Hindlimb muscle (tissue), 1 donor: Measurements from ENCODE around the gene SMIM23. TPM values are rescaled to one million over a fixed set of nuclear protein-coding genes. Genes with fewer than 3 reads are reported as not detected.
"Not testable (repeated sequence)": the region's sequence is repeated elsewhere in the genome, so short reads cannot be mapped to it uniquely, and the experiment has no call there.

Experiments
- DNase-seq: peaks from one replicate; pipeline ENCODE4 v3.0.0-alpha.2; 2013
- polyA plus RNA-seq: library from polyadenylated mRNA; unstranded; fragments of 120-200 nt; gene quantifications from one replicate; pipeline ENCODE4 v1.2.1, GENCODE V29; 2013; ENCODE audit not compliant: insufficient read length

Gene SMIM23
- polyA plus RNA-seq, 1 donor, result not detected

DNA sequence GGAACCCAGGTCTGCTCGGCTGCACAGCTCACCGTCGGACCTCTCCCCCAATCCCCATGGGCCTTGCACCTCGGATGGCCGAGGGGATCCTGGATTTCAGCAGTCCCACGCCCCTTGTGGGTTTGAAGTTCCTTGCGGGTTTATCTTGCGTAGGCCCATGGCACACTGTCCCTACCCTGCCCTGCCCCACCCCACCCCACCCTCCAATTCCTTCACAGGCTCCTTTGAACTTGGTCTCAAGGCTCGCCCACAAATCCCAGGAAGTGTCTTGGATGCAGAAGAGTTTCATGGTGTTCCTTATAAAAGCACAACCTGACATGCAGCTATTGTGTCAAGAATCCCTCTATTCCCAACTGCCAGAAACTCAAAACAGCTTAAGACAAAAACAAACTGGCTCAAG is 11.2 kb upstream of the SMIM23 start:
- DNase-seq, result no peak

DNA sequence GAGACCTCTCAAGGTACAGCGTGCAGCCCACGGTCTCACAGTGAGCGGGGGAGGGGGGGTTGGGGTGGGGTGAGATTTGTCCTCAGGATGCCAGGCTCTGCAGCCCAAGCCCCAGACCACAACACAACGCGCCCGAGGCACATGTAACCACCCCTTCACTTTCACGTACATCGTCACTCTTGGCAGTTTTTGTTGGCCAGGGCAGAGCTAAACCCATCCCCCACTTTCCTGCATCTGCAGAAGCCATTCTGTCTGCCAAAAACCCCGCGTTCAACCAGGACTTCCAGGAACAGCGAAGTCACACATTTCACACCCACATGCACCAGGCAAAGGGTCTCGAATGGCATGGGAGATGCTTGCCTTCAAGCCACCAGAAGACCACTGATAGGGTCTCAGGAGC is 9.4 kb upstream of the SMIM23 start:
- DNase-seq, result no peak

DNA sequence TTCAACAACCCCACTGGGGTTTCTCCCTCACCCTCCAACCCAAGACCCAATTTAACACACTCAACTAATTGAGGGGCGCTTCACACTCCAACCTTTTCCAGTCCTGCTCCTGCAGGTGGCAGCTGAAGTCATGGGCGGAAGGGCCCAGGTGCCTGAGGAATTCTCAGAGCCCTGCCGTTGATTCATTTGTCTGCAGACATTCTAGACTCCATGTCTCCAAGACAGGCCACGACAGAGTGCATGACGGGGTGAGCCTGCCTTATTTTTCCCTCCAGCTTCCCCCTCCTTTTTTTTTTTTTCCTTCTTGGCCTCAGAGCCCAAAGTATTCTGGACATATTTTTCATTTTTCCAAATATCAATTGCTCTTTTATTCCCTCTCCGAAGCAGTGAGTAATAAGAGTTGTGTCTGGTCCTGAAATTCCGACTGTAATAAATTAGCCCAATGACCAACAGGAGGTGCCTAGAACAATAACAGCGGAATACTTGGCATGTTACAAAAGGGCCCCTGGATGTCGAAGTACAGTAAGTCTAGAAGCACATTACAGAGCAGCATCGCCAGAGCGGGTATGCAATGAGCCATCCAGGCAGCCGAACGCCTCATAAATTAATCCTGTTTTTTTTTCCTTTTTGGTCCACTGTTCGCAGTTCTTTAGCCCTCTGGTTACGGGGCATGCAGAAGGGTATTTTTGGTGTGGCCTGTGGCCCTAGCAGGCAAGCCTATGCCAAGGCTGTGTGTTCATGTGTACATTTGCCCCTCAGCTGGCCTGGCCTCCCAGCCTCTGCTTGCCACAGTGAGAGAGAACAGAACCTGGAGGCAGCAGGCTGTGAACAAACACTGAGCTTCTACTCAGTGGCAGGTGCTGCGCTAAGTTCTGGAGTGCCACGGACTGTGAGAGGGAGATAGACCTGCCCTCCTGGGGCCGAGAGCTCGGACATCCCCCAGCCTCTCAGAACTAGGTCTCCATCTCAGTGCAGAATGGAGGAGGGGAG is 8.6 kb upstream of the SMIM23 start:
- DNase-seq, result peak; percentile 66

DNA sequence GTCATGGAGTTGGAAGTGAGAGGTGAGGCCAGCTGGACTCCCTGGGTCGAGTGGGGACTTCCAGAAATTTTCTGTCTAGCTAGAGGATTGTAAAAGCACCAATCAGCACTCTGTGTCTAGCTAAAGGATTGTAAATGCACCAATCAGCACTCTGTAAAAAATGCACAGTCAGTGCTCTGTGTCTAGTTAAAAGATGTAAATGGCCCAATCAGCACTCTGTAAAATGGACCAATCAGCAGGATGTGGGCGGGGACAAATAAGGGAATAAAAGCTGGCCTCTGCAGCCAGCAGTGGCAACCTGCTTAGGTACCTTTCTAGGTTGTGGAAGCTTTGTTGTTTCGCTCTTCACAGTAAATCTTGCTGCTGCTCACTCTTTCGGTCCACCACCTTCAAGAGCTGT is 3.9 kb upstream of the SMIM23 start:
- not testable (repeated sequence) for DNase-seq

DNA sequence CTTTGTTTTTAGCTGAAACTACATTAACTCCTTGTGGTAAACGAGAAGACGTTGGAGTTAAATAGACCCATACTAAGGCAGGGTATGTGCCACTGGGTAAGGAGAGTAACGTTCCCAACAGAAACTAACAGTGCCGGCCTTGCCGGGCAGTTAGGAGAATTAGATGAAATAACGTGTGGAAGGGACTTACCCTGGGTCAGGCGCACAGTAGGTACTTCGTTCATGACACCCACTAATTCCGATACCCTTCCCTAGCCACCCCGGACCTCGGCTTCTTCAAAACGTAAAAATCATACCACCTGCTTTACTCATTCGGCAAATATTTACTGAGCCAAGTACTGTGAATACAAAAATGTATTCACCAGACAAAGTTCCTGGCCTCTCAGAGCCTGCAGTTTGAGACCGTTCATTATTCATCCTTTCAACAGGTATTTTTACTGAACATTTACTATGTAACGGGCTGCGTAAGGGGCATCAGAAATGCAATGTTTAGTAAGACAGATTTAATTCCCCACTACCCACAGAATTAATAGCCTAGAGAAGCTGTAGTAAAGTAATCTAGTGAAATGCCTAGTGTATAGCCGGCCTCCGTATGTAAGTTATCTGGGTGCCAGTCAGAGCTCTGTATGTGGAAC is 3.2 kb upstream of the SMIM23 start:
- peak; percentile 53 for DNase-seq

DNA sequence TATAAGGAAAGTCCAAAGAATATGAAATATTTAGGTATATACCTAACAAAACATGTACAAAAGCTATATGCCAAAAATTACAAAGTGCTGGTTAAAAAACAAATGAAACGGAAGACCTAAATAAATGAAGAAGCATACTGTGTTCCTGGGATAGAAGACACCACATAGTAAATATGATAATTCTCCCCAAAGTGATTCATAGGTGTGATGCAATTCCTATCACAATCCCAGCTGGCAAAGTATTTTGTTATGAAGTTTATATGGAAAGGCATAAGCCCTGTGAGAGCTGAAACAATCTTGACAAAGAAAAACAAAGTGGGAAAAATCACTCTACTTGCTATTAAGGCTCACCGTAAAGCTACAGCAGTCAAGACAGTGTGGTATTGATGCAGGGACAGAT is 2.6 kb upstream of the SMIM23 start:
- DNase-seq, result no peak

DNA sequence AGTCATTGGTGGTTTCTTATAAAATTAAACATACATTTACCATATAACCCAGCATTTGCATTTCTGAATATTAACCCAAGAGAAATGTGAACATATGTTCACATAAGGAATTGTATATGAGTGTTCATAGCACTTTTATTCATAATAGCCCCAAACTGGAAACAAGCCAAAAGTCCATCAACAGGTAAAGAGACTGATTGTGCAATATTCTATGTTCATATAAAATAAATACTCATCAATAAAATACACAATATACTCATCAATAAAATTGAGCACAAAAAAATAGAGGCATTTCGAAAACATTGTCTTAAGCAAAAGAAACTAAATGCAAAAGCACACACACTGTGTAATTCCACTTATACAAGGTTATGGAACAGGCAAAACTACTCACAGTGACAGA is 3.7 kb downstream of the SMIM23 start:
- no peak for DNase-seq

DNA sequence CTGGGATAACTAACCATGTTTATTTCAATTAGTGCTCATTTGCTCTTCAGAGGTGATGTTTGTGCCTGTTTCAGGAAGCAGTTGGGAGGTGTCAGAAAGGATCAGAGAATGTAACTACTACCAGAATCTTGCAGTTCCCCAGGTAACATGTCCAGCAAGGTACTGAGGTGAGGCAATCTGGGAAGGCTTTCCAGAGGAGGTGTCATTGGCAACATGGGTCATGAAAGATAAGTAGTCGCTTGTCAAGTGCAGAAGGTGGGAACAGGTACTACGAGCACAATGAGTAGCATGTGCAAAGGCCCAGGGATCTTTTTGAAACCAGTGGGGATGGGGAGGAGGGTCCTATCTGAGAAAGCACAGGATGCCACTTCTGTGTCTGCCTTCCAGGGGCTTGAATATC is 4.8 kb downstream of the SMIM23 start:
- no peak for DNase-seq

DNA sequence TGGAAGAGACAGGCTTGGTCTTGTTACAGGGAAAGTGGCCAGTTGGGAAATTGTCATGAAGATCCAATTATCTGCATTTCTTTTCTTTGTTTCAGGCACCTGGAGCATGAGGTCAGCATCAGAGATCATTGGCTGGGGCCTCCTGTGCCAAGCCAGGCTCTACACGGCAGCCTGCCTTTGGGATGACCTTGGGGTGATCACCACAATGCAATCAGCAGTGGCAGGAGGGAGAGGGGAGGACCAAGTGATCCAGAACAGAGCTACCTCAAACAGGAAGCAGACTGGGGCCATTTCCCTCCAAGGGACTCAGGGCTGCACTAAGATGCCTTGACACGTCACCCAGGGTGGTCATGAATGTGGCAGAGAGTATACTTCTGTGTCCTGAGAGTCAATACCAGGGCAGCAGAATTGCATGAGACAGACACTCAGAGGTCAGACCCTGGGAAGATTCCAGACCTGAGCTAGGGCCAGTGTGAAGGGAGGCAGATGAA is 8.9 kb downstream of the SMIM23 start:
- no peak for DNase-seq

DNA sequence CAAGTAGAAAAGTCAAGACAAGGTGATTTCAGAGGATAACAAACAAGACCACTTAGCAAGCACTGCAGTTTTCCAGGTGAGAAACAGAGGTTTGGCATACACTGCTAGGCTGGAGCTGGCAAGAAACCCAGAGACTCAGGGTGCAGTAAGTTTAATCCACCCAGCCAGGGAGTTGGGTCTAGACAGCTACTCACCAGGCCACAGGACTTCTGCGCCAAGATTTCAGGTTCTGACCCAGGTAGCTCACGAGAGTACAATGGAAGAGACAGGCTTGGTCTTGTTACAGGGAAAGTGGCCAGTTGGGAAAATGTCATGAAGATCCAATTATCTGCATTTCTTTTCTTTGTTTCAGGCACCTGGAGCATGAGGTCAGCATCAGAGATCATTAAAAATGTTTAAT is 9.8 kb downstream of the SMIM23 start:
- DNase-seq, result no peak

DNA sequence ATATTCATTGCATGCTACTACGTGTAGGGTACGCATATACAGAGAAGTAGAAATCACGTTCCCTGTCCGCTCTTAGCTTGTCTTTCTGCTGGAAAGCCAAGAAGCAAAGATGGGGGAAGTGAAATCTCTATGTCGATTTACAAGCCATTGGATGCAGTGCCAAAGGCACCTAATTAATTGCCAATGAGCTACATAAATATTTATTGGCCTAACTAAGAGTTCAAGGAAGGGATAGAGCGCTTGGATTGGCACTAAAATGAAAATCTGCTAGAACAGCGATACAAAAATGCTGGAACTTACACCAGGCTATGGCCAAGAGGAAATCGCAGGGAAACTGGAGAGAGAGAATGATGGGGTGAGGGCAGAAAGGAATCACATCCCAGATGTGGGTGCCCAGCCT is 10.8 kb downstream of the SMIM23 start:
- no peak for DNase-seq

DNA sequence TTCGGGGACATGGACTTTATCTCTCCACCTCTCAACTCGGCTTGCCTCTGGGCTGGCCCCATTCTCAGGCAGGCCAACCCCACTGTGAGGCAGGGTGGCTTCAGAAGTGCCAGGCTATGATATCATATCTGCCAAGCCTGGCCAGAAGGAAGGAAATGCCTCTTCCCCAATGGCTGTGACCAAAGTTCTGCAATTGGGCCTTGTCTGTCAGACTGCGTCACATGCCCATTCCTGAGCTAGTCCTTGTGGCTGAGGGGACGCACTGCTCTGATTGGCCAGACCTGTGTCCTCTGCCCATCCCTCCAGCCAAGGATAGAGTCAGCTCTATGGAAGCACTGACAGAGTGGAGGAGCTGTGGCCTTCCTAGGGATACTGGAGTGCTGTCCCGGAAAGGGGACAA is 11.9 kb downstream of the SMIM23 start:
- DNase-seq, result no peak

DNA sequence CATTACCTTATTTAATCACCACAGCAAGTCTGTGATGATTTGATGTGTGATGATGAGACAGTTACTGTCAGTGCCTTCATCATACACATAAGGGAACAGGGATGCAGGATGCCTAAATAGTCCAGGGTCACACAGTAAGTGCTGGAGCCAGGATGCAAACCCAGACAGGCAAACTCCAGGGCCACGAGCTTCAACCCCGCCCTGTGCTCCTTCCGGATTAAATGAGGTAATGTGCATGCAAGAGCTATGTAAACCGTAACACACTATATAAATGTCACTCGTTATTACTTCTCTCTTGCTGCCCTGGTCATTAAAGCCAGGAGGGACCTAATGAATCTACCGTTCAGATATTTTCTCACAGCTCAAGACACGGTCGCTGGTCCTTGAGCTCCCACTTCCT is 12.8 kb downstream of the SMIM23 start:
- DNase-seq, result no peak

DNA sequence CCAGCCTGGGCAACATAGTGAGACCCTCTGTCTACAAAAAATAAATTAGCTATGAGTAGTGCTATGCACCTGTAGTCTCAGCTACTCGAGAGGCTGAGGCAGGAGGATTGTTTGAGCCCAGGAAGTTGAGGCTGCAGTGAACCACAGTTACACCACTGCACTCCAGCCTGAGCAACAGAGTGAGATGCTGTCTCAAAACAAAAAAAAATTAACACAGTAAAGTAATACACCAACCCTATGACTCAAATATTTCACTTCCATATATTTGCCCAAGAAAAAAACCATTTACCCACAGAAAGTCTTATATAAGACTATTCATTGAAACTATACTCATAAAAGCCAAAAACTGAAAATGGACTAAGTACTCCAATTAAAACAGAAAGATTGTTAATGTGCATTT is 16.2 kb downstream of the SMIM23 start:
- DNase-seq, result no peak

DNA sequence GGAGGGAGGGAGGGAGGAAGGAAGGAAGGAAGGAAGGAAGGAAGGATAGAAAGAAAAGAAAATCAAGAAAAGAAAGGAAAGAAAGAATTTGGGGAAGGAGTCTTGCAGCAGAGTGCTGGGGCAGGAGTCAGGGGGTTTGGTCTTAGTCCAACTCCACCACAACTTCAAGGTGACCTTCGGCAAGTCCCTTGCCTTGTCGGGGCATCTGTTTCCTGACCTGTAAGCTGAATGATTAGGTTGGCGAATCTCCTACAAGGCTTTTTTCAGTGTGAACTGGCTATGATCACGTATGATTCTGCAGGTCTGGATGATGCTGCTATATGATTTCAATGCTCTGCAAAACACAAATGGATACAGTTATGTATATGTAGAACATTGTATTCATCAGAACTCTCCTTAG is 20.1 kb downstream of the SMIM23 start:
- no peak for DNase-seq

DNA sequence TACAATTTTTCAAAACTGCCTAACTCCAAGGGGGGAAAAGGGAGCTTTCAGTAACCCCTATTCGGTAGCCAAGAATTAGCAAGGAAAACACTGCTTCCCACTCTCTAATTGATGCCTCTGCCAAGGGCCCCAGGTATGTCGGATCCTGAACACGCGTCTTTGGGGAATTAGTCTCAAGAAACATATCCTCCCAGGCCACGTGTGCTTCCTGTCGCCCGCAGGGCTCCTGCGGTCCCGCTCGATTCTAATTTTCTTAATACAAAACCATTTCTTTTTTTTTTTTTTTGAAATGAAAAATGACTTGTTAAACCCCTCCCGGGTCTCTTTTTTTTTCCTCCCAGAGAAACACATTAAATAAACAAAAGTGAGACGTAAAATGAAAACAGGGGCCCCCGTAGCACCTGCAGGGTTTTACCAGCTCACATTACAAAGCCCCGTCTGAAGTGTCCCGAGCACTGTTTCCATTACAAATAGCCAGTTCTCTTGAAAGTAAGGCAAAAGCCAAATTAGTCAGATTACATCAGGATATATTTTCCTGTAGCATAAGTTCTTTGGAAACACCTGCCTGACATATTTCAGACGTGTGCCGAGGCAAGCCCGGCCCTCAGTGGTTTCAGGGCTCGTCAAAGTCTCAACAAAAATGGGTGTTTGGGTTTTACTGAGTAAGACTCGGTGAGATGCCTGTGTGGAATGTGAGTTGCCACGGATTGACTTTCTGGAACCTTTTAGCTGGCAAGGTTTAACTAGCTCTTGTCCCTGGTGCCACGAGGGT is 21.5 kb downstream of the SMIM23 start:
- peak; percentile 14 for DNase-seq

DNA sequence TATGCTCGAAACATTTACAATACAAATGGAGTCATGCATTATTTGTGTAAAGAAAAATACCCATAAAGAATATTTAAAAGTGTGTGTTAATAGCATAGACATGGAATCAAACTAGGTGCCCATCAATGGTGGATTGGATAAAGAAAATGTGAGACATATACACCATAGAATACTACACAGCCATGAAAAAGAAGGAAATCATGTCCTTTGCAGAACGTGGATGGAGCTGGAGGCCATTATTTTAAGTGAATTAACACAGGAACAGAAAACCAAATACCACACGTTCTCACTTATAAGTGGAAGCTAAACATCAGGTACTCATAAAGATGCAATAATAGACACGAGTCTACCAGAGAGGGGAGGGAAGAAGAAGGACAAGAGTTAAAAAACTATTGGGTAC is 22.8 kb downstream of the SMIM23 start:
- no peak for DNase-seq

DNA sequence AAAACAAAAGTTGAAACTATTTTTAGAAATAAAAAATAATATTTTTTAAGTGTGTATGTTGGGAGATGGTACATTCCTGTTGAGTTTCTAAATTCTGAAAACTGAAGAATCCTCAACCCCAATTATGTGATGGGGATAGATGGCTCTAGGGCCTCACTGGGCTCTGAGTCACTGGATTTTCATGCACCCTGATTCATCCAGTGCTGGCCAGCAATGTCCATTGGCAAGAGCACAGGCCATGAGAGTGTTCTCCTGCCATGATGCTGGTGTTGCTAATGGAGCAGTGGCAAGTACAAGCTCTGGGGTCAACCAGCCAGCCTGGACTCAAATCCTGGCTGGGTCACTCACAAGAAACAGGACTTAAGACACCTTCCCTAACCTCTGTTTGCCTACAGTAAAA is 23.3 kb downstream of the SMIM23 start:
- DNase-seq, result no peak

DNA sequence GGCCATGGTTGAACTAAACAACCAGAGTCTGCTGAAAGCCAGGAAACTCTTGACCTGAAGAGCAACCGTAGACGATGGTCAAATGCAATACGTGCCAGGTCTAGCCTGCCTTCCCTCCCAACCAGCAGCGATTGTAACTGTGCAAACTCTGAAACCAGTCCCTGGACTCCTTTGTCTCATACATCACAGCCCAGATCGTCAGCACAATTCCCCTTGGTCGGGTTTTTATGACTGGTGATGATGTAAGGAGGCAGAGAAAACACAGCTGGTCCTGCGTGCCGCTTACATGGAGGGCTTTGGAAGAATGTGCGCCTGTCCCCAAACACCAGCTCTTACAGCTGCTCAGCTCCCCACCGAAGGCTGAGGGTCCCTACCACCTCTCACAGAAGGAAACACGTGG is 24.6 kb downstream of the SMIM23 start:
- DNase-seq, result no peak

DNA sequence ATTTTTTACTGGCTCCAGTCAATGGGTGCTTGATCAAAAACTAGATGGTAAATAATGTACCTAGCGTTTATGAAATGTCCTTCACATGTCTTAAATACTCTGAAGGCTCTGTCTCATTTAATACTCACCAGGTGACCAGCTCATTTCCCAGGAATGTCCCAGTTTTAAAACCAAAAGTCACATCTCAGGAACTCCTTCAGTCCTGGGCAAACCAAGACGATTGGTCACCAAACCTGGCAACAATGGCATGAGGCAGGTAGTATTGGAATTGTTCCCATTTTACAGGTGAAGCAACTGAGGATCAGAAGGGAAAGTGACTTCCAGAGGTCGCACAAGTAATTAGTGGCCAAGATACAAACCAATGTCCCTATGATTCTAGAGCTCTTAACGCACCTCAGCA is 27.7 kb downstream of the SMIM23 start:
- DNase-seq, result no peak

DNA sequence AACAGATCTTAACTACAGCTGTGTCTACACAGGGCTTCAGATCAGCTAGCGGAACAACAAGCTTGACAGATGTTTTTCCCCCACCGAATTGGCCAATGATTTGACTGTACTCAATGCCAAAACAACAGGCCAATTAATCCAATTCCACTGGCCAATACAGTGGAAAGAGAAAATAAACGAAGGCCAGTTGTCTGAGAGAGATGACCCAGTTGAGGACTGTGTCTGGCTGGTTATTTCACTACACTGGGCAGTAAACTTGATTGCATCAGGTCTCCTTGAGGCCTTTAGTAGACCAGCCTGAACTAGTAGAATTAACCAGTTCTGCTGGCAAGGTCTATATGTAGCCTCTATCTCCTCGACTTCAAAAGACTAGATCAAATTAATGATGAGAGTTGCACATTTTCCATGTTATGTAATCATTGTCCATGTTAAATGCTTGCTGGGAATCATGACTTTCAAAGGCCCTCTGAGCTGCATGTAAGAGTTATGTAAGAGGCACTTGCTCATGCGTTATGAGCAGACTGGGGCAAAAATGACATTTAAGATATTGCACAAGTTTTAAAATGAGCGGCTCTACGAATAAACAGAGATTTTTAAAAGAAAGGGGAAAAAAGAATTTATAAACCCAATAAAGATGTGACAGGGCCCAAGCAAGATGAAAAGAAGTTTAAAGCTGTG is 28.3 kb downstream of the SMIM23 start:
- DNase-seq, result no peak

DNA sequence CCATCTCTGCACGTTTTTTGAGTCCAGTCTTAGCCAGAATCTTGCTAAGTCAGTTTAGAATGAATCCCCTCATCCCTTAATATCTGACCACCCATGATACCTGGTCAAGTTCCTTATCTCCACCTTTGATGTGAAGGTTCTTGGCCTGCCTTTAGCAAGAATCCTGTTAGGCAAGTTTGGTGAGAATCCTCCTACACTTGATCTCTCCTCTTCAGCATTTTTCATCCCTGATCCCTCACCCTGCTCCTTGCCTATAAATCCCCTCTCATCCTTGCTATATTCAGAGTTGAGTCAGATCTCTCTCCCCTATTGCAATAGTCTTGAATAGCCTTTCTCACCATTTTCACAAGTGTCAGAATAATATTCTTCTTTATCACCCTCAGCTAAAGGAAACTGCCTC is 31.0 kb downstream of the SMIM23 start:
- DNase-seq, result no peak

DNA sequence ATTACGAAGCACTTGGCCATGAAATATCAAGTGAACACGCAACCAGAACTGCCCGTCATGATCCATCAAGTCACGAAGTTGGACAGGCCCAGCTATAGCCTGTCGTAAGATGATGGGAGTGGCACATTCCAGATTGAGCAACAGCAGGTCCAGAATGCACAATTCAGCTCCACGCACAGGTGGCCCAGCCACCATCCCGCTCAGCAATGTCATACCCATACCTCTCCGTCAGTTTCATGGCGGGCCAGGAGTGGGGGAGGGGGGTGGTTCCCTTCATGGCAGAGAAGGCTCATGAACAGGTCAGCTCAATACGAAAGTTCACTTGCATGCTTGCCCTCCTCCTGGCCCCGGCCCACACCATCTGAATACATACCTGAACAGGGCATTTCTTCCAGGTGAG is 34.9 kb downstream of the SMIM23 start:
- no peak for DNase-seq
